Coronary artery (tissue), 2 donors: ENCODE results near the gene RASGRF2.

Source experiments
- DNase-seq: peaks from one replicate; pipeline ENCODE4 v3.0.0-alpha.2; 2017; ENCODE audit warnings: low spot score
- H3K27ac ChIP-seq, 2 donors: fragments of 200-600 bp; sonication (generic); one replicate each; pipeline ENCODE4 v1.5.1; 2016 to 2019
- H3K4me3 ChIP-seq: fragments of 200-600 bp; sonication (generic); 2 replicates; pipeline ENCODE4 v1.5.1; 2016; ENCODE audit warnings: mild to moderate bottlenecking, moderate library complexity
- TF ChIP-seq, protein P1 (sequence below): fragments of 200-600 bp; sonication (generic); IDR thresholded peaks from one replicate; pipeline ENCODE4 v1.5.1; 2019; ENCODE audit warnings: antibody characterized with exemption

RASGRF2 gene

DNA sequence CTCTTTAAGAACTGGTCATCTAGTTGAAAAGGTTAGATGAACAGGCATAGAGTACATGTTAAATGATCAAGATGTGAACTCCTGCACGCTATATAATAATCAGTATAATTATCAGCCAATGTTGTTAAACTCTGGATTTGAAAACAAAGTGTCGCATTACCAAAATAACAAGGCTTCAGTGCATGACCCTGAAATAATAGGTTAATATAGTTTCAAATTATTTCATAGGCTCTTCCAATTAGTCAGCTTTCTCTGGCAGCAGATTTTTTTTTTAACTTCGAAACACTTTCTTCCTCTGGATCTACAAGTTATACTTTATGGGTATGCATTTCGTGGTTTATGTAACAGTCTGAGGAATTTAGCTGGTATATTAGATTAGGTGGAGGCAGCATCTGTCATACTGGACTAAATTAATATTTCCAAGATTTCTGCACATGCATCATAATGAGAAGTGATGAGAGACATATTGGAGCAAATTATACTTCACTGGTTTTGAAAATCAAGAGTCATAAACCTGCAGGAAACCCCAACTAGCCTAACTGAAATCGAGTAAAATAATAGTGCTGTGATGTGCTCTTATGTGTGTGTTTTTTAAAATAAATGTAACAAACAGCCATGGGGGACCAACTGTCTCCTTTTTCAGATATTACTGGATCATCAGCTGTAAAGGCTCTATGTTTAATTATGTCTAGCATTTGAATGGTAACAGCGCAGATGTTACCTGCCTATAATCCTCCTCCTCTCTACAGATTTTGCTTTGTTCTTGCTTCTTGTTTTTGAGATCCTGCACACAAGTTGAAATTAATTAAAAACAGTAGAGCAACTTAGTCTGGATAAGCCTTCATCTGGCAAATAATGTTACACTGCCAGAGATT is 187.1 kb downstream of the RASGRF2 start:
- TF ChIP-seq, protein P1, sequence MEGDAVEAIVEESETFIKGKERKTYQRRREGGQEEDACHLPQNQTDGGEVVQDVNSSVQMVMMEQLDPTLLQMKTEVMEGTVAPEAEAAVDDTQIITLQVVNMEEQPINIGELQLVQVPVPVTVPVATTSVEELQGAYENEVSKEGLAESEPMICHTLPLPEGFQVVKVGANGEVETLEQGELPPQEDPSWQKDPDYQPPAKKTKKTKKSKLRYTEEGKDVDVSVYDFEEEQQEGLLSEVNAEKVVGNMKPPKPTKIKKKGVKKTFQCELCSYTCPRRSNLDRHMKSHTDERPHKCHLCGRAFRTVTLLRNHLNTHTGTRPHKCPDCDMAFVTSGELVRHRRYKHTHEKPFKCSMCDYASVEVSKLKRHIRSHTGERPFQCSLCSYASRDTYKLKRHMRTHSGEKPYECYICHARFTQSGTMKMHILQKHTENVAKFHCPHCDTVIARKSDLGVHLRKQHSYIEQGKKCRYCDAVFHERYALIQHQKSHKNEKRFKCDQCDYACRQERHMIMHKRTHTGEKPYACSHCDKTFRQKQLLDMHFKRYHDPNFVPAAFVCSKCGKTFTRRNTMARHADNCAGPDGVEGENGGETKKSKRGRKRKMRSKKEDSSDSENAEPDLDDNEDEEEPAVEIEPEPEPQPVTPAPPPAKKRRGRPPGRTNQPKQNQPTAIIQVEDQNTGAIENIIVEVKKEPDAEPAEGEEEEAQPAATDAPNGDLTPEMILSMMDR, result no peak
- Histone ChIP-seq H3K27ac (no peak overlapping the region), H3K4me3 (no peak overlapping the region)
- DNase-seq, result no peak

DNA sequence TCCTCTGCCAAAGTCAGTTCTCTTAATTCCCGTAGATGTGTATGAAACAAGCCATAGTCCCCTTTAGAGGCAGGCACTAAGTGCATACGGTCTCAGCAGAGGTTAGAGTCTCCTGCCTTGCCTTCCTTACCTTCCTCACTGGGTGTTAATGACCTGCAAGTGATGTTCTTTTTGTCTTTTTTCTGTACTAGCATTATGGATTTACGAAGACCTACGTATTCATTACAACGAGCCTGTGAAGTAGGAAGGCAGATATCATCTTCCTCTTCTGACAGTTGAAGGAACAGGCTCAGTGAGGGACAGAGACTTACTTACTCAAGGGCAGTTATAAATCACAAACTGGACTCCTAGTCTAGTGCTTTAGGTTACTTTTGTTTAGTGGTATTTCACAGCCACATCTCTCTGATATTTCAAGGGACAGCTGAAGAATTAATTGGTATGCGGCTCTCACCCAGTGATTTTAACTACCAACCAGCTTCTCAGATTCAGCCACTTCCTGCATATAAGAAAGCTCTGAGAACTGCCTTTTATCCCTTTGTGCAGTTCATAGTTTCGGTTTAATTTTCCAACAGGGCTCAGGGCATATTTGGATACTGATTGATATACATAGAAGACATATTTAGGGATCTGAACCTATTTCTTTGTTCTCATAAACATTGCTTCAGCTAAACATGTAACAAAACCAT is 187.9 kb downstream of the RASGRF2 start:
- TF ChIP-seq, protein P1, result no peak
- Histone ChIP-seq H3K27ac (no peak overlapping the region), H3K4me3 (no peak overlapping the region)
- no peak for DNase-seq

DNA sequence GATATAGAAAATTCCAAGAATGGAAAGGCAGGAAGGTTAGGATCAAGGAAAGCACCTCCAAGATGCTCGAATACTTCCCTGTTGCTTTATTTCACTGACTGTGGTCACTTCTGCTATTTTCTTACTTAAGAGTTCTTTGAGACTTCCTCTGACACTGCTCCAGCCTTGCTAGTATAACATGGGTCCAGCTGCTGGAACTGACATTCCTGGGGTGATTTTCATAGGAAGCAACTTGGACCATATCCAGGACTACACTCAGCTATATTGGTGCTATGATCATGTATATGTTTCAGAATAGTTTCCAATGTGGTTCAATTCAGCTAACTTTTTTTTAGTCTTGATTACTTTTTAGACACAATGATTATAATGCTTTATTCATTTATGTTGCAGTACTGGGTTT is 191.4 kb downstream of the RASGRF2 start:
- TF ChIP-seq, protein P1, result no peak
- Histone ChIP-seq H3K4me3 (no peak overlapping the region), H3K27ac (no peak overlapping the region)
- no peak for DNase-seq

DNA sequence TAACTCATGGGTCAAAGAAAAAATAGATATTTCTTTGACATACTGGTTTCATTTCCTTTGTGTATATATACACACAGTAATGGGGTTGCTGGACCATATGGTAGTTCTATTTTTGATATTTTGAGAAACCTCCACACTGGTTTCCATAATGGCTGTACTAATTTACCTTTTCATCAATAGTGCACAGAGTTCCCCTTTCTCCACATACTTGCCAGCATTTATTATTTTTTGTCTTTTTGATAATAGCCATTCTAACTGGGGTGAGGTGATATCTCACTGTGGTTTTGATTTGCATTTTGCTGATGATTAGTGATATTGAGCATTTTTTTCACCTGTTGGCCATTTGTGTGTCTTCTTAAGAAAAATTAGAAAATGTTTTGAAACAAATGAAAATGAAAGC is 194.6 kb downstream of the RASGRF2 start:
- TF ChIP-seq, protein P1, result no peak
- Histone ChIP-seq H3K27ac (no peak overlapping the region), H3K4me3 (no peak overlapping the region)
- DNase-seq, result no peak

DNA sequence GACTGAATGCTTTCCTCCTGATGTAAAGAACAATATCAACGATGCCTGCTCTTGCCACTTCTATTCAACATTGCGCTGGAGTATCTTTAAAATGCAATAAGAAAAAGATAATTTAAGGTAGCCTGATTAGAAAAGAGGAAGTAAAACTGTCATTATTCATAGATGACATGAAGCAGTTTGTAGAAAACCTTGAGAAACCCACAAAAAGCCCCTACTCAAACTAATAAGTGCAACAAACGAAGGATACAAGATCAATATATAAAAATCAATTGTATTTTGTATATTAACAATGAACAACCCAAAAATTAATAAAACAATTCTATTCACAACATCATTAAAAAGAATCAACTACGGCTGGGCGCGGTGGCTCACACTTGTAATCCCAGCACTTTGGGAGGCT is 196.6 kb downstream of the RASGRF2 start:
- no peak for DNase-seq
- Histone ChIP-seq H3K27ac (no peak overlapping the region), H3K4me3 (no peak overlapping the region)
- TF ChIP-seq, protein P1, result no peak

DNA sequence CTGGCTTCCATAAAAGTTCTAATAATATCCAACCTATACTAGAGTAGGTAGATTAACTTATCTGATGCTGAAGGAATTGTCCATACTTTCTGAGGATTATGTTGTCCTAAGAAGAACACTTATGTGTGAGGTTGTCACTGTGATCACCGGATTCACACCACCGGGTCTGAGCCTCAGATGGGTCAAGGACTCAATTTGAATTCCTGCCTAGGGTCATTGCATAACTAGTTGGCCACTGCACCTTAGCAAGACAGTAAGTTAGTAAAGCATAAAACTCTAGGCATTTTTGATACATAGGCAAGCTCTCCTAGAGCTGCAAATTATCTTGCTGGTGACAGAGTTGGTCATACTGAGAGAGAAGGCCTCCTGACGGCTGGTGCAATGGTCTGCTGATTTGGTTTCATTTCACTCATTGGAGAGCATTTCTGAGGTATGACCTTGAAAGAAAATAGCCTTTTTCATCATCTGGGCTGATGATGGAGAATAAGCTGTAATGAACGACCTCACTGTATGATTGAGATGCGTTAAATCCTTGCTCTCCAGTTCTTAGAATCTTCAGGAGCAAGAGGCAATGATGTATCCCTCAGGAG is 200.9 kb downstream of the RASGRF2 start:
- DNase-seq, result no peak
- Histone ChIP-seq H3K4me3 (no peak overlapping the region), H3K27ac (no peak overlapping the region)
- TF ChIP-seq, protein P1, result no peak
